Mesenchymal stem cell (in vitro differentiated cells and primary cell): Measurements from ENCODE around the gene ARL11.
A peak's percentile ranks its signal among the peaks of the same experiment; 100 is the strongest.

ENCODE experiments used
- DNase-seq: peaks from one replicate; pipeline ENCODE4 v3.0.0-alpha.2; 2013
- H2AFZ ChIP-seq: one replicate; pipeline ENCODE4 v1.6.1; 2013; ENCODE audit warnings: low read depth, mild to moderate bottlenecking, control low read depth, inconsistent platforms, low read length, moderate library complexity
- H2AK5ac ChIP-seq: 2 replicates; pipeline ENCODE4 v1.6.1; 2013; ENCODE audit warnings: low read length, moderate library complexity, mild to moderate bottlenecking, inconsistent platforms; ENCODE audit not compliant: severe bottlenecking
- H2BK120ac ChIP-seq: one replicate; pipeline ENCODE4 v1.6.1; 2013; ENCODE audit warnings: low read depth, mild to moderate bottlenecking, inconsistent platforms, low read length, moderate library complexity
- H2BK12ac ChIP-seq, 2 experiments: one replicate each; pipeline ENCODE4 v1.6.1; 2013; ENCODE audit warnings: inconsistent platforms in 2 of 2, low read length in 2 of 2, mild to moderate bottlenecking in 2 of 2, moderate library complexity in 2 of 2, control low read depth in 1 of 2
- H2BK15ac ChIP-seq: one replicate; pipeline ENCODE4 v1.6.1; 2013; ENCODE audit warnings: mild to moderate bottlenecking, low read depth, inconsistent platforms; ENCODE audit not compliant: poor library complexity, severe bottlenecking
- H2BK5ac ChIP-seq: 2 replicates; pipeline ENCODE4 v1.6.1; 2013; ENCODE audit warnings: low read depth, mild to moderate bottlenecking, low read length, control low read depth, inconsistent platforms; ENCODE audit not compliant: poor library complexity, severe bottlenecking
- H3K14ac ChIP-seq, 2 experiments: one replicate each; pipeline ENCODE4 v1.6.1; 2013; ENCODE audit warnings: inconsistent platforms in 2 of 2, low read length in 2 of 2, control low read depth in 1 of 2, mild to moderate bottlenecking in 1 of 2, moderate library complexity in 1 of 2
- H3K18ac ChIP-seq, 2 experiments: one replicate each; pipeline ENCODE4 v1.6.1; 2013; ENCODE audit warnings: inconsistent platforms in 2 of 2, low read length in 2 of 2, control low read depth in 1 of 2, low read depth in 1 of 2, mild to moderate bottlenecking in 1 of 2
- H3K23ac ChIP-seq, 2 experiments: one replicate each; pipeline ENCODE4 v1.6.1; 2013; ENCODE audit warnings: inconsistent platforms in 2 of 2, low read length in 2 of 2, mild to moderate bottlenecking in 2 of 2, moderate library complexity in 2 of 2, control low read depth in 1 of 2
- H3K27ac ChIP-seq: 2 replicates; pipeline ENCODE4 v1.5.1; 2013; ENCODE audit warnings: mild to moderate bottlenecking, moderate library complexity, low read length, control low read depth, inconsistent platforms; ENCODE audit not compliant: poor library complexity, severe bottlenecking
- H3K27me3 ChIP-seq, 2 experiments: 2 replicates each; pipeline versions ENCODE4 v1.6.1 to v1.7.0; 2013; ENCODE audit warnings: low read length in 2 of 2, mild to moderate bottlenecking in 2 of 2, moderate library complexity in 2 of 2, control low read depth in 1 of 2, inconsistent platforms in 1 of 2; ENCODE audit not compliant: control insufficient read depth in 1 of 2, insufficient read depth in 1 of 2
- H3K36me3 ChIP-seq, 2 experiments: 2 replicates each; pipeline versions ENCODE4 v1.6.1 to v1.7.0; 2013; ENCODE audit warnings: low read length in 2 of 2, control low read depth in 1 of 2, inconsistent platforms in 1 of 2, low read depth in 1 of 2, mild to moderate bottlenecking in 1 of 2; ENCODE audit not compliant: insufficient read depth in 2 of 2, control insufficient read depth in 1 of 2
- H3K4ac ChIP-seq, 2 experiments: one replicate each; pipeline ENCODE4 v1.6.1; 2013; ENCODE audit warnings: inconsistent platforms in 2 of 2, low read length in 2 of 2, mild to moderate bottlenecking in 2 of 2, moderate library complexity in 2 of 2, control low read depth in 1 of 2, low read depth in 1 of 2
- H3K4me1 ChIP-seq: 2 replicates; pipeline ENCODE4 v1.6.1; 2013; ENCODE audit warnings: low read depth, low read length, control low read depth; ENCODE audit not compliant: control insufficient read depth, insufficient read depth
- H3K4me2 ChIP-seq: 2 replicates; pipeline ENCODE4 v1.6.1; 2013; ENCODE audit warnings: low read length, mild to moderate bottlenecking, inconsistent platforms; ENCODE audit not compliant: poor library complexity, severe bottlenecking
- H3K4me3 ChIP-seq, 2 experiments: 2 replicates each; pipeline versions ENCODE4 v1.5.1 to v1.7.0; 2013; ENCODE audit warnings: low read length in 2 of 2, mild to moderate bottlenecking in 2 of 2, control low read depth in 1 of 2, low read depth in 1 of 2; ENCODE audit not compliant: insufficient read depth in 1 of 2
- H3K79me1 ChIP-seq: replicated peaks from 2 replicates; pipeline ENCODE4 v1.6.1; 2013; ENCODE audit warnings: mild to moderate bottlenecking, control low read depth, low read length, inconsistent platforms; ENCODE audit not compliant: poor library complexity, severe bottlenecking
- H3K9ac ChIP-seq: 2 replicates; pipeline ENCODE4 v1.7.0; 2013; ENCODE audit warnings: mild to moderate bottlenecking, low read length, moderate library complexity
- H3K9me3 ChIP-seq: 2 replicates; pipeline ENCODE4 v1.7.0; 2013; ENCODE audit warnings: mild to moderate bottlenecking, low read length; ENCODE audit not compliant: control insufficient read depth
- H4K8ac ChIP-seq: one replicate; pipeline ENCODE4 v1.6.1; 2013; ENCODE audit warnings: inconsistent platforms, mild to moderate bottlenecking, low read length, moderate library complexity
- H4K91ac ChIP-seq: one replicate; pipeline ENCODE4 v1.6.1; 2013; ENCODE audit warnings: mild to moderate bottlenecking, low read length, inconsistent platforms
- WGBS: methylation state at CpG from one replicate; pipeline ENCODE4 v1.1.7; 2013; ENCODE audit warnings: mixed read lengths; 5-methylcytosine and 5-hydroxymethylcytosine counted together

Gene ARL11

DNA sequence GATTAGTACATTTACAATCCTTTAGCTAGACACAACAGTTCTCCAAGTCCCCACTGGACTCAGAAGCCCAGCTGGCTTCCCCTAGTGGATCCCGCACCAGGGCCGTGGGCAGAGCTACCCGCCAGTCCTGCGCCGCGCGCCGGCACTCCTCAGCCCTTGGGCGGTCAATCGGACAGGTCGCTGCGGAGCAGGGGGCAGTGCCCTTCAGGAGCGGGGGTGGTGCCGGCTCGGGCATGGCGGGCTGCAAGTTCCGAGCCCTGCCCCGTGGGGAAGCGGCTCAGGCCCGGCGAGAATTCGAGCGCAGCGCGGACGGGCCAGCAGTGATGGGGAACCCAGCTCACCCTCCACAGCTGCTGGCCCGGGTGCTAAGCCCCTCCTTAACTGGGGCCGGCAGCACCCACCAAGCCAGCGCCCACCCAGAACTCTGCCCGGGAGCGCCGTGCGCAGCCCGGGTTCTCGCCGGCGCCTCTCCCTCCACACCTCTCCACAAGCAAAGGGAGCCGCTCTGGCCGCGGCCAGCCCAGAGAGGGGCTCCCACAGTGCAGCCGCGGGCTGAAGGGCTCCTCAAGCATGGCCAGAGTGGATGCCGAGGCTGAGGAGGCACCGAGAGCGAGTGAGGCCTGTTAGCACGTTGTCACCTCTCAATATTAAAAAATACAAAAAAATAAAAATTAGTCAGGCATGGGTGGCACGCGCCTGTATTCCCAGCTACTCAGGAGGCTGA, 50.0 kb downstream of the ARL11 start:
- Histone ChIP-seq H3K4me2 (no peak overlapping the region), H3K18ac (no peak overlapping the region), H3K4me1 (no peaks in the 10 kb centered on the region), H3K9me3 (no peaks in the 10 kb centered on the region), H3K14ac (no peak overlapping the region), H2AK5ac (no peak overlapping the region), H4K91ac (no peak overlapping the region), H3K9ac (no peak overlapping the region), H2BK120ac (no peak overlapping the region), H3K36me3 (peaks cover 7 to 13% of the 10 kb centered on the region in 2 experiments), H2BK5ac (no peak overlapping the region), H2BK12ac (no peak overlapping the region), H2BK15ac (no peak overlapping the region), H3K27ac (no peak overlapping the region), H2AFZ (no peak overlapping the region), H3K23ac (no peak overlapping the region), H3K79me1 (peaks cover 38% of the 10 kb centered on the region), H3K27me3 (no peaks in the 10 kb centered on the region), H3K4ac (no peak overlapping the region), H3K4me3 (peak overlapping the region in 1 of 2 experiments; percentile 20), H4K8ac (no peak overlapping the region)
- WGBS = 97% methylated on average over 43 of the region's 48 CpGs
- no peak for DNase-seq

GRCh38 chr13:49679246-49679645, 50.9 kb downstream of the ARL11 start:
- Histone ChIP-seq H3K4me2 (no peak overlapping the region), H3K18ac (no peak overlapping the region), H2BK120ac (no peak overlapping the region), H2AFZ (no peak overlapping the region), H2BK12ac (no peak overlapping the region), H3K27ac (no peak overlapping the region), H2BK15ac (no peak overlapping the region), H2BK5ac (no peak overlapping the region), H3K4me1 (no peaks in the 10 kb centered on the region), H3K9me3 (no peaks in the 10 kb centered on the region), H4K8ac (no peak overlapping the region), H3K4me3 (no peak overlapping the region), H3K14ac (no peak overlapping the region), H3K23ac (no peak overlapping the region), H3K79me1 (peaks cover 35% of the 10 kb centered on the region), H4K91ac (no peak overlapping the region), H3K36me3 (peaks cover 7 to 13% of the 10 kb centered on the region in 2 experiments), H2AK5ac (no peak overlapping the region), H3K9ac (no peak overlapping the region), H3K27me3 (no peaks in the 10 kb centered on the region), H3K4ac (no peak overlapping the region)
- WGBS = 87% methylated on average over 3 of the region's 3 CpGs
- no peak for DNase-seq

DNA sequence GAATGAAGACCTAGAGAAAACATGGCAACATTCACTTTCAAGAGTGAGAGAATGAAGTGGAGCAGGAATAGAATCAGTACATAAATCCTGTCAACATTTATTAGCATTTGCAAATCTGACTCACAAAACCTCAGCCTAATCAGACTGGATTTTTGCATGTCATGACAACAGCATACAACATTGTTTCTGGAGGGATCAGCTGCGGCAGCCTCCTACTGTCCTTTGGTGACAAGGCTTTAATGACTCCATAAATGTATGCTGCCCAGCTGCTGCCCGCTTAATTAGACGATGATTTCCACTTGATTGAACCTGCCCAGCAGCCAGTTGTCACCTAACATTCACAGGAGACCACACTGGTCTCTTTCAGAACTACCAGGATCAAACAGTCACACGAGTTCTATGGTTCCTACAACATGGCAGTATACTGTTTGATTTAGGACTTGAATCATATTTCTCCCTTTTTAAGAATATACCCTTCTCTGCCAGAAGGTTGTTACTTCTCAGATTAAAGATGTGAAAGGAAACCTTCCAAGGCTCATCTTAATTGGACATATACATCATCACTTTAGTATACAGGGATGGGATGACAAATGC, 53.6 kb downstream of the ARL11 start:
- H4K8ac ChIP-seq = no peak overlapping the region

More for the DNA sequence above, 53.6 kb downstream of the ARL11 start:
- no peak overlapping the region for H2BK12ac ChIP-seq
- DNase-seq = peak; percentile 78
- no peak overlapping the region for H3K4me3 ChIP-seq
- H3K4me2 ChIP-seq = no peak overlapping the region
- H4K91ac ChIP-seq = no peak overlapping the region
- no peaks in the 10 kb centered on the region for H3K9me3 ChIP-seq
- H2AFZ ChIP-seq = no peak overlapping the region
- no peak overlapping the region for H3K18ac ChIP-seq
- H2BK120ac ChIP-seq = no peak overlapping the region
- H3K4ac ChIP-seq = no peak overlapping the region
- H3K27me3 ChIP-seq = no peaks in the 10 kb centered on the region
- no peak overlapping the region for H3K23ac ChIP-seq
- no peak overlapping the region for H2BK5ac ChIP-seq
- H3K9ac ChIP-seq = peak overlapping the region; percentile 5
- peaks cover 0 to 18% of the 10 kb centered on the region in 2 experiments for H3K36me3 ChIP-seq
- H3K14ac ChIP-seq = no peak overlapping the region
- H3K79me1 ChIP-seq = peaks cover 30% of the 10 kb centered on the region
- H2AK5ac ChIP-seq = no peak overlapping the region
- no peak overlapping the region for H3K27ac ChIP-seq
- WGBS = 62% methylated on average over 3 of the region's 4 CpGs
- no peaks in the 10 kb centered on the region for H3K4me1 ChIP-seq
- H2BK15ac ChIP-seq = no peak overlapping the region
